Head of caudate nucleus (tissue), 42 donors: ENCODE results near the gene HOMER1.
"Not testable (repeated sequence)": the region's sequence is repeated elsewhere in the genome, so short reads cannot be mapped to it uniquely, and the experiment has no call there.

ENCODE experiments used
- DNase-seq, 42 donors: peaks; one replicate each; pipeline versions ENCODE4 v3.0.0 to v3.0.0-alpha.2; 2020 to 2021; ENCODE audit warnings: mixed read lengths in 7 of 42
- intact Hi-C: fragments of 100-400 bp; cut with DNase I; formaldehyde crosslinking; loops from one replicate; pipeline ENCODE4 v1.15.0; 2022

HOMER1 gene

DNA sequence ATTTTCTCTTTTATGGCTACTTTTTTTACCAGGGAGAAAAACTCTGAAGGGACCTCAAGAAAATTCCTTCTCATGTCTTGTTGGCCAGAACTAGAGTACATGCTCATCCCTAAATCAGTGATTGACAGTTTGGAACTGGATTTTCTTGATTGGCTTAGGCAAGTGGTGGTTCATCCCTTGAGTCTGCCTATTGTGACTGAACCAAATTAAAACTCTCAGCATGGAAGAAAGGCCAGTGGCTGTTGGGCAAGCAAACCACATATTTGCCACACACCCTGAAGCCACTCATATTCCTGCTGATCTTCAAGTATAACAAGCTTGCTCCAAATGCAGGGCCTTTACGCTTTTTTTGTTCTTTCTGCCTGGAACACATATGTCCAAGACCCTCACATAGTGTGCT, 7.2 kb upstream of the HOMER1 start:
- DNase-seq: no peak

DNA sequence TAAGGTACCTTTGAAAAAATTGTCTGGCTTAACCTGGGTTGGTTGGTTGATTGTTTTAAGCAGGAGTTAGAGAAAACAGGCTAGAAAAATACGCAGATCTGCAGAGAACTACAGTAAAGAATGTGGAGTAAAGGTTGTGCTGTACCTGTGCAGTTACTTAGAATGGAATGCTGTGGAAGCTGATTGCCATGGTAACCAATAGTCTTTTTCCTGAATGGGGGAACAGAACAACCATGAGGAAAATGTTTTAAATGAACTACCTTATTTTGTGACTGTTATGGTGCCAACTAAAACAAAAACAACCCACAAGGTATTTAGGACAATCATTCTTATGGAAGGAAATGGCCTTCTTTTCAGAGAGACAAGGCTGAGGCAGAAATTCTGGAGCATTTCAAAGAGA, 4.8 kb upstream of the HOMER1 start:
- peak in 1 of 42 donors; percentile 6 for DNase-seq
- intact Hi-C loops: no loop called here

More for the DNA sequence above, 7.2 kb upstream of the HOMER1 start:
- intact Hi-C loops: no loop called here

DNA sequence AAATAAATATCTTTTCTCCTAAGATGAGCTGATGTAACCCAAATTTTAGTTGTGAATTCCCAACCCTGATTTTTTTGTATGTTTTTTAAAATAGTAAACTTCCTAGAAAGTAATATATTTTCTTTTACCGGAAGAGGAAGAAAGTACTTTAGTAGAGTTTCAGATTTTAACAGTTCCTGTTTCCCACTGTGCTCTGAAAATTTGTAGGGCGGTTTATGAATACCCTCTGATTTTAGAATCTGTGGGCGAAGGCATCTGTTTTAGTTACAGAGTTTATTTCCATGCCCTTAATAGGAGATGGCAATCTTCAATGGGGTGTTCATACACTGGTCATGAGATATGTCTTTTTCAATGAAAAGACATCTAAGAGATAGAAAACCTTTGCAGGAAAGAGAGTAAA, 3.7 kb upstream of the HOMER1 start:
- intact Hi-C loops: no loop called here
- DNase-seq: no peak

DNA sequence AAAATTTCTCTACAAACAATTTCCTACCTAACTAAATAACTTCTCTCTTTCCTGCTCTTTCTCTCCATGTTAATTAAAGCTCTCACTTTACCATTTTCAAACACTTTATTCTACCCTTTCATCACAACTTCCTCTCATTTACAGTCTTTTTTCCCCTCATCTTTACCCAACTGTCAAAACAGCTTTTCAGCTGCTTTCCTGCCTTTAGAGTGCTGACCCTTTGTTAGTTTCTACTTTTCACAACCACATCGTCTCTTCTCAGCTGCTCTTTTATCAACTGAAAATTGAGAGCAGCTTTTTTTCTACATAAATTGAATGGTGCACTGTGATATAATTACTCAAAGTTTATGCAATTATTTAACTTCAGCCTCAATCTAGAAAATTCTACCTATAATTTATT, 3.1 kb upstream of the HOMER1 start:
- intact Hi-C loops: no loop called here
- DNase-seq: no peak

DNA sequence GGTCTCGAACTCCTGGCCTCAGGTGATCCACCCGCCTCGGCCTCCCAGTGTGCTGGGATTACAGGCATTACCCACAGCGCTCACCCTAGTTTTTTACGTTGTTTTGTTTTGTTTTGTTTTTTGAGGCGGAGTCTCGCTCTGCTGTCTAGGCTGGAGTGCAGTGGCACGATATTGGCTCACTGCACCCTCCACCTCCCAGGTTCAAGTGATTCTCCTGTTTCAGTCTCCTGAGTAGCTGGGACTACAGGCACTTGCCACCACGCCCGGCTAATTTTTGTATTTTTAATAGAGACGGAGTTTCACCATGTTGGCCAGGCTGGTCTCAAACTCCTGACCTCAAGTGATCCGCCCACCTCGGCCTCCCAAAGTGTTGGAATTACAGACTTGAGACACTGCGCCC, 2.4 kb upstream of the HOMER1 start:
- DNase-seq, intact Hi-C loops: not testable (repeated sequence)

DNA sequence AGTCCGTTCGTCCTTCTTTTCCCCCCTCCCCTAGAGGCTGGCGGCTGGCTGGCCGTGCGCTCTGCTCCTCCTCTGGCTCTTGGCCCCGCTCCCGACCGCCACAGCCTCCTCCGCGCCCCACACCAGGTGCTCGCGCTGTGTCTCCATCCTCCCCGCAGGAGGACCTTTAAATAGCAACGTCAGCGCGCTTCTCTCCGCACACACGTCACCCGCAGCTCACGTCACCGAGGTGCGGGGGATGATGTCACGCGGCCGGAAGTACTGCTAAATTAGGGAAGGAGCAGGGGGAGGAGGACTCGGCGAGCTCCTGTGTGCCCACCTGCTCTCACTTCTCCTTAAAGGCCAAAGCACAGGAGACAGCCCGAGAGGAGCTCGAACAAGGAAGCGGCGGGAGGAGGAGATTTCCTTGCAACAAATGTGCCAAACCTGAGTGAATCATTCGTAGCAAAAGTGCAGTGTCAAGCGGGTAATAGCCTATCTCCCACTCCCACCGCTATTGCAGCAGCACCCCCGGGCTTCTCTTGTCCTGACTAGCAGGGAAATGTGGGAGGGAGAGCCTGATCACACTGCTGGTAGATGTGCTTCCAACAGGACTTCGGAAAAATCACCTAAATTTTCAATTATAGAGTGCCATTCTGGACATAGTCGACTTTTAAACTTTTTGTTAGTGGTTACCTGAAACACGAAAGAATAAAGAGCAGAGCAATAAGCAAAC, 614 bp upstream of the HOMER1 start:
- intact Hi-C loops: no loop called here
- peak; percentile 83 to 98 (median 92) for DNase-seq

DNA sequence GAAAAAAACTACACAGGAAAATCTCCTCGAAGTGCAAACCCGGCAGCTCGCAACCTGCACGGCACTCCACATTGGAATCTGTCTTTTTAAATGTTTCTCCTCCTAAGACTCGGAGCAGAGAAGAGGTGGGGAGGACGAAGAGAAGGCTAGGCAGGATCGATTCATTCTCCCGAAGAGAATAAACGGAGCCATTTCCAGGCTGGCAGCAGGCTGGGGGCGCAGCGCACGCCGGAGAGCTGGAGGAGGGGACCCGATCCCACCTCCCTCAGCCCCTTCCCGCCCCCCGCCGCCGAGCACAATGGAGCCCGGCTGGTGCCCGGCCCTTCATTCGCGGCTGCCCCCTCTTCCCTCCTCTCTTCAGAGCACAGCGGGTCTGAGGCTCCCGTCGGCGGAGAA, 628 bp downstream of the HOMER1 start:
- DNase-seq: peak in 10 of 42 donors; percentile 8 to 60 (median 36)
- intact Hi-C loops: no loop called here

DNA sequence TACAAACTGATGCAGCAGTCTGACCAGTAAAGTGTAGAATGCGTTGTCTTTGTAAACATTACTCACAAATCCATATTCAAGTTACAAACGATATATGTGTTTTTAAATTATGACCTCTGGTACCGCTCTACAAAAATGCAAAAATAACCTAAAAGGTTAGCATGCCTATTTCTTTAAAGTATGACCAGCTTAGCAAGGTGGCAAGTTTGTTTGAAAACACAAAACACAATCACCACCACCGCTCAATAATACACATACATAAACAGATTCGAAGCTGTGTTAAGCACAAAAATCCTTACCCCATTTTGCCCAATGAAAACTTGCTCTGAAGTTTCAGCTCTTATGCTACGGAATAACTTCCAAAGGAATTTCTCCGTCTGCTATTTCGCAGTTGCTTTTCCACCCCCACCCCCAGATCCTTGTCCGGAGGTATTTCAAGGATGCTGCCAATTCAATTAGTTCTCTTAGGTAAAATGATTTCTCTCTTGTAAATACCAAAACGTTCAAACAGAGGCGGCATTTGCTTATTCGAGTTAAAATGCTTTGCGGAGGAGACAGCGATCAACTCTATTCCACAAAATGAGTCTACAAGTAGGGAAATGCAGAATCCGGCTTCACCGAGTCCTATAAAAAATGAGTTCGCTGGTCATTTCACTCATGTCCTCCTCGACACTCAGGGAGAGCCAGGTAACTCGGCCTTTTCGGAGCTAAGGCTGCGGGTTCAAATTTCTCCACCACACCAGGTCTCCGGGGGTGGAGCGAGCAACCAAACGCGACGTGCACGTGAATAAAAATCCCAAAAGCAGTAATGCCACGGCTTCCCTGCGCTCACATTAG, 1.2 kb downstream of the HOMER1 start:
- intact Hi-C loops: no loop called here
- DNase-seq: peak in 35 of 42 donors; percentile 7 to 62 (median 35)

DNA sequence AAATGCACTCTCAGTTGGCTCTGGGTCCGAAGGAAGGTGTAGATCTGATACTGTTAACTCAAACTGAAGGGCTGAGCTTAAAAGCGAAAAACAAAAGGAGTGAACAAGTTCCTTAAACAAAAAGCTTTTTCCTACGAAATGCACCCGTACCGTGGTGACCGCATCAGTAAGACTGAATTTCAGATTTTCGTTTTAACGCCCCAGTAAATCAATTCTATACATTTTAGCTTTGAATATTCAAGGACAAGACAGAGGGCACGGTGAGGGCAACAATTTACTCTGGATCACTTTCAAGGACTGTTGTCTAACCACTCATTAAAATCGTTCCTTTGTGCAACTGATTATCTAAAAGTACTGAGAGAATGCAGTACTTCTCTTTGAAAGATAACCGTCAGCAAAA, 1.9 kb downstream of the HOMER1 start:
- intact Hi-C loops: no loop called here
- DNase-seq: no peak

DNA sequence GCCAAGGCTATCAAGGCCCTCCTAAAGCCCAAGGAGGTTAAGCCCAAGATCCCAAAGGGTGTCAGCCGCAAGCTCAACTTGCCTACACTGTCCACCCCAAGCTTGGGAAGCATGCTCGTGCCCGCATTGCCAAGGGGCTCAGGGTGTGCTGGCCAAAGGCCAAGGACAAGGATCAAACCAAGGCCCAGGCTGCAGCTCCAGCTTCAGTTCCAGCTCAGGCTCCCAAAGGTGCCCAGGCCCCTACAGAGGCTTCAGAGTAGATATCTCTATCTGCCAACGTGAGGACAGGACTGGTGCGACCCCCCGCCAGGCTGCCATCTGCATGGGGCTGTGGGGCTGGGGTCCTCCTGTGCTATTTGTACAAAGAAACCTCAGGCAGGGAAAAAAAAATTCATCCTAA, 3.3 kb downstream of the HOMER1 start:
- intact Hi-C loops: no loop called here
- peak in 3 of 42 donors; percentile 5 to 28 (median 9) for DNase-seq

DNA sequence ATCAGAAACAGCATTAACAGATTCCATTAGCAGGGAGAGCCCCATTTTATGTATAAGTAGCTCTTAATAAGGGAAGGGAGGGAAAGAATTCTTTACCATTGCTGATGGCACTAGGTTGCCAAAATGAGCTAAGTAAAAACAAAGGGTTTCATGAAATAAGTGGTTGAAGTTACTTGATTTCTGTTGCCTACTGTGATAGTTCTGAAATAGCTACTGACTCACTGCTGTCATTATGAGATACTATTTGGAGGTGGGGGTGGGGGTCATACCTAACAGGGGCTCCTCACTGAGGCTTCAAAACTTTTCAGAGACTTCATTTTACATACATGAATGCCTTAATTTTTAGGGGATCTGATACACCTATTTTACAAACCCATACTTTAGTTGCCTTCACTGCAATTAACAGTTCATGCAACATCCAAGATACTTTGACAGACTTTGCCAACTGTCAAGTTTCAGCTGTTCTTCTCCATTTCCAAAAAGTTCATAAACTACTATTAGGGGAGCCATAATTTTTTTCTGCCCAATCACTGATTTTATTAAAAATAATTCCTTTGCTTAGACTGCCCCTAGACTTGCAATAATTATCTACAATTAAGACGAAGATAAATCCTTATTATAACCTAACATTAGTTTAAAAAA, 4.6 kb downstream of the HOMER1 start:
- intact Hi-C loops: no loop called here
- no peak for DNase-seq

DNA sequence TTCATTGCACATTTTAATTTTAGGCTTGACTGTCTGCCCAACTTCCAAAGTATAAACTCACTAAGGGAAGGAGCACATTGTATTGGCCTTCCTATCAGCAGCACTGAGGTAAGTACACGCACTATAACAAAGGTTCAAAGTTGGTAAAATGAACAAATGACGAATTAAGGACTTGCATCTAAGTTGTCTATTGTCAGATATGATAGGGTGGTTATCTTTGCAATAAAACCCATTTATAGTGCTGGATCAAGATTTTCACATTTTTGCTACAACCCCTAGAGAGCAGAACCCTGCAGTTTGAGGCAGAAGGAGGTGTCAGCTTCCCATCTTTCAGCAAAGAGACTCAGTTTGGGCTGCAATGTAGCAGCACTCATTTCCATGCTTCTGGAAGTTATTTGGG, 5.1 kb downstream of the HOMER1 start:
- intact Hi-C loops: no loop called here
- no peak for DNase-seq

DNA sequence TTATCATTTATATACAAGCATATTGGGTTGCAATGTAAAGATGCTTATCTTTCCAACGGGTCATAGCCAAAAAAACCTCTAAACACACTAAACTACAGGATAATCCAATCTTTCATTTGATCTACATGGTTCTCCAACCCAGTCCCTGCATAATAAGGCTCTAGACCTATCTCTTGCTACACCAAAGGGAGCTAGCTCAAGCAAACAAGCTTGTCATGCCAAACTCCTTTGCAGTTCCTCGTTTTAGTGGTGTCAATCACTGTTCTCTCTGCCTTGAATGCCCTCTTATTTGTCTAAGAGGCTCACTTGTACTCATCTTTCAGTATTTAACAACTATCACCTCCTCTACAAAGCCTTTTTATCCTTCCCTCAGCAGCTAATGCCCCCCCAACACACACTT, 5.6 kb downstream of the HOMER1 start:
- intact Hi-C loops: no loop called here
- peak in 3 of 42 donors; percentile 9 to 45 (median 27) for DNase-seq

DNA sequence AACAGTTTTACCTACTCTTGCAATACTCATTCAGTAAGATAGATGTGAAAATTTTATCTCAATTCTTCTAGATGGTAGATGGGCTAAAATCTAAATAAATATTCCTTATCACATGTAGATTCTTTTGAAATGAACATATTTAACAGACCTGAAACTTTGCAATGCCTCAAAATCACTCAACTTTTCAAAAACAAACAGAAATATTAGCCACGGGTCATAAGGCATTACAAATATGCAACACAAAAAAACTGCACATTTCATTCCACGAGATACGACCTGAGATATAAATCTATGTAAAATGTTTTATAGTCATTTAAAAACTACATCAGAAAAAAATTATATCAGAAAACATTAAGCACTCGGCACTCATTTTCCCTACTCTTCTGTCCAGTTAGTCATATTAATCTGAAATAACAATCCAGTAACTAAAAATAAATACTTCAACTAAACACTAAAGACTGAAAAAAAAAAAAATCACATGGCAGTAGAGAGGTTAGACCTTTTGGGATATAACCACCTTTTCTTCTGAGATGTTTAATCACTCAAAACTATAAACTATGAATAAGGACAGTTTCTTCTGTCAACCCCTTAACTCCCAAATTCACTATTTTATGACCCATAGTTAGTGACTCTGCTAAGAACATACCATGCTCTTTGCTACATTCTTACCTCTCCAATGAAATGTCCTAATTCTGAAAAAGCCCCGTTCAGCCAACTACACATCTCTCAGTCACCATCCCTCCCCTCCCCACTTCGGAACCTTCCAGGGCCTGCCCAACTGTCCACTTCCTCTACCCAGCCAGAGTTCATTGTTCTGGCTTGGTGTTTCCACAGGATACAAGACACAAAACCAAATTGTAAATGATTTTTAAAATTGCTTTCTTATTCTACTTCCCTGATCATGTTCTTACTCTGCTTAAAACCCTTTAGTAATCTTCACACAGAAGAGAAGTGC, 6.4 kb downstream of the HOMER1 start:
- intact Hi-C loops: no loop called here
- DNase-seq: no peak

DNA sequence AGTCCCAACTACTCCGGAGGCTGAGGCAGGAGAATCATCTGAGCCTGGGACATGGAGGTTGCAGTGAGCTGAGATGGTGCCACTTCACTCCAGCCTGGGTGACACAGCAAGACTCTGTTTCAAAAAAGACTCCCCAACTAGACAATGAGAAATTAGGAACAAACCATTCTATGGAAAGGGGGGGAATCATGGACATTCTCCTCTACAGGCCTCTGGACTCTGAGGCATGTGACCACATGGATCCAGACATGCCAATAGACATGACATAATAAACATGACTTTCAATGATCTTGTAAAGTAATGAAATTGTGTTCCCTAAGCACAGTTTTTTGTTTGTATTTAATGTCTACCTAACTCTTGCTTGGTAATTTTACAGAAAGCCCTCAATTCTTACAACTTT, 8.8 kb downstream of the HOMER1 start:
- no peak for DNase-seq
- intact Hi-C loops: no loop called here

DNA sequence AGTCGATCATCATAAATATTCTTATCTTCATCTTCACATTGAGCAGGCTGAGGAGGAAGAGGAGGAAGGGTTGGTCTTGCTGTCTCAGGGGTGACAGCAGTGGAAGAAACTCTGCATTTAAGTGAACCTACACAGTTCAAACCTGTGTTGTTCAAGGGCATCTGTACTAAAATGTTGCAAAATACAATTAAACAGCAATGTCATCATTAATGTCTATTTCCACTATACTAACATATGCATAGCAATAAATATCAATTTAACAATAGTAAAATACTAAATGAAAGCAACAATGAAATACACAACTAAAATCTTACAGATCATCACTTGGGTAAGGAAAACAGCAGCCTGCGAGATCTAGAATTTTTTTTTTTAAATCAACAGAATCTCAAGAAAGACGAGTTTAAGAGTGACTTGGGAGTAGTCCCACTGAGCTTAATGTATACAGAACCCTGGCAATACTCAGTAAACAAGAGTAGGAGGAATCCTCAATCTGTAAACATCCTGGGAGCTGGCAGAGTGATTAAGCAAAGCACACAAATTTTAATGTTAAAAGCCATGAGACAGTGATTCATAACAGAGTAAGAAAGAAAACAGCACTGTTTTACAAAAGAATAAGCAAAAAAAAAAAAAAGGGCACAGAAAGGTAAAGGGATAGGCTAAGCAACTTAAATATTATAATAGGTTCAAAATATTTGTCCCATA, 10.0 kb downstream of the HOMER1 start:
- no peak for DNase-seq
- intact Hi-C loops: no loop called here

DNA sequence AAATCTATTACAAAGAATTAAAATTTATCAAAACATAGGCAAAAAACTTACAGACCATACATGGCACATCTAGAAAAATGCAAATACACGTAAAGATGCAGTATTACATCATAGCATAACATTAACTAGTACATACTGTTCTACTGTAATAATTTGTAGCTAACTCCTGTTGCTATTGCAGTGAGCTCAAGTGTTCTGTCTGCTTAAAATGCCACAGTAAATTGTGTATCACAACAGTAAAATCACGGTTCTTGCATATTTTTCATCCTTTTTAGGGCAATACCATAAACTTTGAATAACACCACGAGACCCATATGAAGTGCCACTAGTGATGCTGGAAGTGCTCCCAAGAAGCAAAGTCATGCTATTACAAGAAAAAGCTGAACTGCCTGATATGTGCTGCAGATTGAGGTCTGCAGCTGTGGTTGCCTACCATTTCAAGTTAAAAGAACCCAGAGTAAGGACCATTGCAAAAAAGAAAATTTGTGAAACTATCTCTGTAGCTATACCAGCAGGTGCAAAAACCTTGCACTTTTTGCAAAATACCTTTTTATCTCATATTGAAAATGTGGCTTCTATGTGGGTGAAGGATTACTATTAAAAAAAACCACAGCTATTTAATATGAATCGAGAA, 14.2 kb downstream of the HOMER1 start:
- intact Hi-C loops: no loop called here
- no peak for DNase-seq

DNA sequence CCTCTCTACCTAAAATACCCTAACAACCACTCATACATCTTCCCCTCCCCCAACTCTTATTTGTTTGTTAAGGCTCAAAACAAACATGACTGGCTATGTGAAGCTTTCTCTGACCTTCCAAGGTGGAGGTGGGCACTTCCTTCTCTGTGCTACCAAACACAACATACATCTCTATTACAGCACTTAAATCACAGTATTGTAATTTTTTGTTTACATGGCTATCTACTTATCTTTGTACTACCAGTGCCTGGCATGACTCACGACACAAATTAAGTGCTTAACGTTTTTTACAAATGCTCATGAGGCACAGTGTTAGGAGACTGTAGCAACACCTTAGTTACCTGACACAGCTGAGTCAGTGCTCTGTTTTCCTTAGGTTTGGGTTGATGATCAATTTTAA, 18.6 kb downstream of the HOMER1 start:
- intact Hi-C loops: no loop called here
- peak in 2 of 42 donors; percentile 36 to 43 for DNase-seq
